GM18520 (cell line): ENCODE results near the gene PARP4.
A peak's percentile ranks its signal among the peaks of the same experiment; 100 is the strongest.
"Not testable (repeated sequence)": the region's sequence is repeated elsewhere in the genome, so short reads cannot be mapped to it uniquely, and the experiment has no call there.

ENCODE experiments used
- ATAC-seq: cut with Tn5 transposase; IDR thresholded peaks from one replicate; pipeline ENCODE4 v1.9.1; 2021; ENCODE audit not compliant: unreplicated experiment

Gene PARP4

DNA sequence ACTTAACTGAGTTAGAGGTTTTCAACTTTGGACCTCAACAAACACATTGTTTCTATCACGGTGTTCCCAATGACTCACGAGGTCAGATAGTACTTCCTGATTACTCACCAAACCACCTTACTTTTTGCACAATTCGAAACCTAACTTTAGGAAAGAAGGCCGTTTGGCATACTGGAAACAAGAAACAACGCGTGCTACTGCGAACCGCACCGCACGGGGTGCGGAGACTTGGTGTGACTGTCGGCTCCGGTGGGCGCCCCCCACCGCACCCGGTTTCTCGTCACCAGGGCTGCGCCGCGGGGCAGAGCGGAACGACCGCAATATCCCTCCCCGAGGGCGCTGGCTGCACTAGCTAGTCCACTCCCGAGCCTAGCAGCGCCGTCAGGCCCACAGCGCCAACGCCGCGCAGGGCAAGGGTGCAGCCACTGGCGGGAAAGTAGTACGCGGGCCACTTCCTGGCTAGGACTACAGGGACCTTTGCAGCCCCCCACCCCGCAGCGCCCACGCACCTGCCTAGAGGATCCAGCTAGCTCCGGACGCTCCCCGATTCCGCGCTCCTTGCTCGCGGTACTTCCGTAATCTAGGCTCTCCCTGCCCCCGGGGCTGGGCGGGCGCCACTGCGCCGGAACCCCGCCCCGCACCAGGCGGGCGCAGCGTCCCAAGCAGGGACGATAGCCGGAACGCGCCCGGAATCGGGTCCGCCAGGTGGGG, at the start of gene PARP4:
Gene PARP4 (minus strand): TSS at position 582 of the 711 bp plus-strand sequence. CDS start 9,002 bp downstream, outside the sequence.
- ATAC-seq: peak; percentile 54

DNA sequence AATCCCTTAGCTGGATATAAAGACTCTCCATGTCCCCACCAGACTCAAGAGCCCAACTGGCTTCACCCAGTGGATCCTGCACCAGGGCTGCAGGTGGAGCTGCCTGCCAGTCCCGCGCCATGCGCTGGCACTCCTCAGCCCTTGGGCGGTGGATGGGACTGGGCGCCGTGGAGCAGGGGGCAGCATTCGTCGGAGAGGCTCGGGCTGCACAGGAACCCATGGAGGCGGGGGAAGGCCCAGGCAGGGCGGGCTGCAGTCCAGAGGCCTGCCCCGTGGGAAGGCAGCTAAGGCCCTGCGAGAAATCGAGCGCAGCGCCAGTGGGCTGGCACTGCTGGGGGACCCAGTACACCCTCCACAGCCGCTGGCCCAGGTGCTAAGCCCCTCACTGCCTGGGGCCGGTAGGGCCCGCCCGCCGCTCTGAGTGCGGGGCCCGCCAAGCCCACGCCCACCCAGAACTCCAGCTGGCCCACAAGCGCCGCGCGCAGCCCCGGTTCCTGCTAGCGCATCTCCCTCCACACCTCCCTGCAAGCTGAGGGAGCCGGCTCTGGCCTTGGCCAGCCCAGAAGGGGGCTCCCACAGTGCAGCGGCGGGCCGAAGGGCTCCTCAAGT, 48.1 kb upstream of the PARP4 start:
- ATAC-seq: not testable (repeated sequence)

GRCh38 chr13:24559431-24560218, 47.0 kb upstream of the PARP4 start:
- not testable (repeated sequence) for ATAC-seq

GRCh38 chr13:24557081-24557480, 44.5 kb upstream of the PARP4 start:
- ATAC-seq: no peak

GRCh38 chr13:24553892-24554291, 41.3 kb upstream of the PARP4 start:
- ATAC-seq: not testable (repeated sequence)

GRCh38 chr13:24541476-24542352, 29.1 kb upstream of the PARP4 start:
- not testable (repeated sequence) for ATAC-seq

DNA sequence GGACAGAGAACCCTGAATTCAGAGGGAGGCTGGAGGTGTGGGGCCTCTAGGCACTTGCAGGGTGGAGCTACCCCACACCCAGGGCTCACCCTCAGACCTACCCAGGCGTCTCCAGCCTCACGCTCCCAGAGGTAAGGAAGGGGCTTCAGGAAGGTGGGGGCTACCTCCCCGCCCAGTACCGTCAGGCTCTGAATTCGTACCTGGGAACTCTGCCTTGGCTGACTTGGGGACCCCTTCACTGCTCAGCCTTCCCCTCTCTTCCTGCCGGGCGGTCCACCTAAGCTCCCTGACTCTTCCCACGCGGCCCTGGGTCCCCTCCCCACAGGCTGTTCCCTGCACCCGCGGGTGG, 28.5 kb upstream of the PARP4 start:
- ATAC-seq: no peak

DNA sequence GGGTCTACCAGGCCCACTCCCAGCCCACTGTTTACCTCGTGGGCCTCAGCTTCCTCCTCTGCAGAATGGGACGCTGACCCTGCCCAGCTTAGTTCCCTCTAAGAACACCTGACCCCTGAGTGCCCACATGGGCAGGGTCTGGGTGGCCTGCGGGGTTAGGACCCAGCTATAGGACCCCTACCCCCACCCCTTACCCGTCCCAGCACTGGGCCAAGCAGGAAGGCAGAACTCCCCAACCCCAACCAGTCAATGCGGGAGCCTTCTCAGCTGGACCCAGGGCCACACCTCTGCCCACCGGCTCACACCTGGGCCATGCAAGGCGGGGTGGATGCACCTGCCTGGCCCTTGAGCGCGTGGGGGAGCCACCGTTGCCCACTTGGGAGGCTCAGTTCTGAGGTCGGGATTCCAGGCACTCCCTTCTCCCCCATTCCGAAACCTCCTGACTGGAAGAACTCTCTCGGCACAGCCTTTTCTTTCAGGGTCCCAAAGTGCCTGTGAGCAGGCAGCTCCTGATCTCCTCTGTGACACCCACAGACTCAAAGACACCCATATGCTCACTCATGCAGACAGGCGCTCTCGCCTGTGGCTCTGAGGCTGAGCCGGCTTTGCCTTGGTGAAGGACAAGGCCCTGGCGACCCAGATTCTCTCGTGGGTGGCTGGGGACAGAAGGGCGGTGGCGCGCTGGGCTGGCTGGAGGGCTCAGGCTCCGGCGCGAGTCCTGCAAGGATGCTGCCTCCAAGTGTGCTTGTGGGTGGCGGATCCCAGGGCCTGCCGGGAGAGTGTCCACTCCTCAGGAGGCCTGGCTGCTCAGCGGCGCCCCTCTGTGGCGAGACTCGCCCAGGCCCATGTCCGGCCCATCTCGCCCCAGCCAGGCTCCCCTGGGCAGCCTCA, 27.9 kb upstream of the PARP4 start:
- ATAC-seq: no peak

DNA sequence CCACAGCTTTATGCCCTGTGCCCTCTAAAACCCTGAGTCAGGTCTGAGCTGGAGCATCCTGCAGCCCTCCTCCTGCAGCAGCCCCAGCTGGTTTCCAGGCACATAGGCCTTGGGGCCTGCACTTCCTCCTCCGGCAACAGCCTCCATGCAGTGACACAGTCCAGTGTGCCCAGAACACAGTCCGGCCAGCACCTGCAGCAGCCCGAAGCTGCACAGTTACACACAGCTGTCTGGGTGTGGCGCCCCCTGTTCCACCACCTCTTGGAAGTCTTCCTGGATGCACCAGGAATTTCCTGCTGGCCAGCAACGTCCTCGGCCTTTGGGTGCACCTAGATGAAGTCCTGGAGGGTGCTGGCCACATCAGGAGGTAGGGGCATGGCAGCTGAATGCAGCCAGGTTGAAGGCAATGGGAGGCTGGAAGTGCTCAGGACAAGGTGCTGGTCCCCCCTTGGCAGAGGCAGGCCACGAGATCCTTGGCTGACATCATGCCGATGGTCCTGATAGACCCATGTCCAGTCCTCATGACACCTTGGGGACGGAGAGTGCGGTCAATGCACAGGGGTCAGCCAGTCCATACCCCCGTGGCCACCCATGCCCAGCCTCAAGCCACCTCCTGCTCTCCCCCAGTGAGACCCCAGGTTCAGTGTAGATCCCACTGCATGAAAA, 27.1 kb upstream of the PARP4 start:
- ATAC-seq: no peak

DNA sequence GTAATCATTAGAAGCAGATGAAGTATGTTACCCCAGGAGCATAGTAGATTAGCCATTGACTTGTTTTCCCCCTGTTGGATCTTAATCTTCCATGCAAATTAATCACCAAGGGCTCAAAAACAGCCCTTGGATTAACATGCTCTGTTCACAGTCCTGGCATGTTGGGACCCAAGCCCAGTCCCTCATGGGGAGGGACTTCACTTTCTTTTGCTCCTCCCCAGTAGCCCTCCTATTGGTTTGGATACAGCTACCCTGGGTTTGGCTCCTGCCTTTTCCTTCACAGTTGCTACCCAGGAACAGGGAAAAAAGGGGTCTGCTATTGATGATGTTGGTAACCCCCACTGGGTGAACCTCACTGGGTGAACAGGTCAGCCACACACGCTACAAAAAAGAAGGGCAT, 16.9 kb upstream of the PARP4 start:
- no peak for ATAC-seq

- no peak for ATAC-seq
Observed at GRCh38 chr13:24528816-24529398, 16.3 kb upstream of the PARP4 start.

GRCh38 chr13:24527266-24527775, 14.7 kb upstream of the PARP4 start:
- ATAC-seq: no peak

- no peak for ATAC-seq
Observed at GRCh38 chr13:24520733-24521132, 8.2 kb upstream of the PARP4 start.

GRCh38 chr13:24516919-24517318, 4.3 kb upstream of the PARP4 start:
- ATAC-seq: no peak

DNA sequence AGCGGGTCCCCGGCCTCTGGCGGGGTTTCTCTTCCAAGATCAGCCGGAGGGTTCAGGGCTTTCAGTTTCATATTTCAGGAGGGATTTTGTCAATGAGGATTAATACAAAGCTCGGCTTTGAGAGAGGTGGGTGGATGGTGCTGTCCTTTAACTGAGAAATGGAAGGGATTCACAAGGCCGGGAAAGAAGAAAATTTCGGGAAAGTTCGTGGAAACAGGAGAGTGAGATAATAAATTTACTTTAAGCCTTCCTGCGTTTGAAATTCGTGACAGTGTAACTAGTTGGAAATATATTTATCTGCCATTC, 283 bp upstream of the PARP4 start:
- no peak for ATAC-seq

DNA sequence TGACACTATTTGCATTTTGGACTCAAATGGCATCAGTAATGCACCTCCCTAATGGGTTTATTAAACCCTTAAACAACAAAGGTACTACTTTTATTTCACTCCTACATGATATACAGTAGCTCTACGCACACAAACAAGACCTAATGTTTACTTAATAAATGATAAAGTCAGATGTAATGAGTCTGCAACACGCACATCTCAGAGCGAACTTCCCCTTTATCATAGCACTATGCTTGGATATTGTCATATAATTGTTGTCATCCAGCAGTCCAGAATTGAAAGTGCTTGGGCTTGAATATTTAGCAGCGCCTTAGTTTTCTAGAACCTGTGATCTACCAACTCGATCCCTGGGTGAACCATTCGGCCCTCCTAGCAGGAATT, 772 bp downstream of the PARP4 start:
- ATAC-seq: no peak

- ATAC-seq: peak; percentile 33
Observed at GRCh38 chr13:24511019-24511815, 1.4 kb downstream of the PARP4 start.

GRCh38 chr13:24506698-24507335, 5.8 kb downstream of the PARP4 start:
- ATAC-seq: no peak
